Upper lobe of left lung (tissue), 6 donors: ENCODE measurements around the gene MICU2. TPM values are rescaled to one million over a fixed set of nuclear protein-coding genes. Genes with fewer than 3 reads are reported as not detected.

Experiments used
- ATAC-seq, 2 donors: fragments of 200-7000 bp; cut with Tn5 transposase; one replicate each; pipeline ENCODE4 v1.9.1; 2022; ENCODE audit warnings: mild to moderate bottlenecking in 2 of 2, moderate library complexity in 2 of 2; ENCODE audit not compliant: low FRiP score in 2 of 2
- DNase-seq, 2 donors: peaks; one replicate each; pipeline ENCODE4 v3.0.0-alpha.2; 2019 to 2020
- H3K27ac ChIP-seq, 4 donors: fragments of 200-600 bp; sonication (generic); one replicate each; pipeline ENCODE4 v1.5.1; 2016 to 2019
- H3K27me3 ChIP-seq, 4 donors: fragments of 200-600 bp; sonication (generic); one replicate each; pipeline ENCODE4 v1.5.1; 2017 to 2019
- H3K36me3 ChIP-seq, 4 donors: fragments of 200-600 bp; sonication (generic); one replicate each; pipeline ENCODE4 v1.5.1; 2016 to 2019
- H3K4me1 ChIP-seq, 4 donors: fragments of 200-600 bp; sonication (generic); one replicate each; pipeline ENCODE4 v1.5.1; 2018 to 2019
- H3K4me3 ChIP-seq, 4 donors: fragments of 200-600 bp; sonication (generic); one replicate each; pipeline ENCODE4 v1.5.1; 2017 to 2019; ENCODE audit warnings: mild to moderate bottlenecking in 2 of 4, moderate library complexity in 1 of 4
- H3K9me3 ChIP-seq, 4 donors: fragments of 200-600 bp; sonication (generic); one replicate each; pipeline ENCODE4 v1.5.1; 2018 to 2019
- CTCF ChIP-seq, 6 experiments: fragments of 450-650 bp in 4 of 6; fragments of 200-600 bp in 2 of 6; sonication (generic) in 2 of 6; IDR thresholded peaks; one replicate each; pipeline ENCODE4 v1.5.1; 2016 to 2019; ENCODE audit warnings: antibody characterized with exemption in 6 of 6
- EP300 ChIP-seq, 4 donors: sonication (generic); formaldehyde crosslinking; IDR thresholded peaks; one replicate each; pipeline ENCODE4 v1.5.1; 2017; ENCODE audit warnings: antibody characterized with exemption in 4 of 4, control low read depth in 2 of 4
- POLR2A ChIP-seq, 4 donors: fragments of 450-650 bp; IDR thresholded peaks; one replicate each; pipeline ENCODE4 v1.5.1; 2016 to 2017; ENCODE audit warnings: antibody characterized with exemption in 4 of 4, mild to moderate bottlenecking in 2 of 4
- POLR2AphosphoS5 ChIP-seq, 2 donors: sonication (generic); formaldehyde crosslinking; IDR thresholded peaks; one replicate each; pipeline ENCODE4 v1.5.1; 2017; ENCODE audit warnings: antibody characterized with exemption in 2 of 2
- WGBS, 2 donors: methylation state at CpG; one replicate each; pipeline ENCODE4 v1.1.5; 2017 to 2018; 5-methylcytosine and 5-hydroxymethylcytosine counted together
- total RNA-seq, 6 donors: library from RNA; depleted of rRNA in 4 of 6; stranded (reverse); fragments of >200 nt in 4 of 6; gene quantifications; one replicate each; pipeline versions ENCODE4 v1.1.0 to v1.2.1, GENCODE V29; 2016 to 2021
- donor health status: DM: no; HTN: no; CAD: no; lungs with moderate emphysema.
- donor health status: DM: no; HTN: yes; CAD: no; lungs with severe emphysema.

Gene MICU2
- total RNA-seq, 6 donors from 2014 or later, result 27.9 to 80.4 (median 46.0) TPM

DNA sequence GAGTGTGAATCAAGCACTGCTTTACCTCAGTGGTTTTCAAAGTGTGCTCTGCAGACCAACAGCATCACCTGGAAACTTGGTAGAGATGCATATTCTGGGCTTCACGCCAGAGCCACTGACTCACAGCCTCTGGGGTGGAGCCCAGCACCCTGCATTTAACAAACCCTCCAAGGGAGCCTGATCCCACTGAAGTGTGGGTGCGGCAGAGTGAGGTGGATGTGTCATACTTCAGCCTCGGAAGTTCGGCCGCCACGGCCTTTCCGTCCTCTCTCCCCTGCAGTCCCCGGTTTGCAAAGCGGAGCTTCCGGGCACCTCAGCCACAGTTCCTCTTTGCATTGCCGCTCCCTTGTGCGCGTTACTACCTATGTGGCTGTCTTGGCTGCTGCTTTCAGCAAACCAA, 33.3 kb upstream of the MICU2 start:
- DNase-seq, result peak; percentile 38 to 89
- 56 to 82% methylated on average over 12 to 13 of the region's 13 CpGs for WGBS, 2 donors
- Histone ChIP-seq H3K36me3 (no peaks in the 10 kb centered on the region), H3K4me3 (no peak overlapping the region), H3K4me1 (no peaks in the 10 kb centered on the region), H3K9me3 (no peaks in the 10 kb centered on the region), H3K27me3 (no peaks in the 10 kb centered on the region), H3K27ac (no peak overlapping the region)
- no peak for TF ChIP-seq CTCF (IDR thresholded peaks at IDR 0.05)
- TF ChIP-seq EP300 (IDR thresholded peaks at IDR 0.05), result no peak
- TF ChIP-seq POLR2AphosphoS5 (IDR thresholded peaks at IDR 0.05), result no peak
- TF ChIP-seq POLR2A (IDR thresholded peaks at IDR 0.05), result no peak
- peak; percentile 68 to 95 for ATAC-seq

- DNase-seq (no peak), ATAC-seq (no peak)
- Histone ChIP-seq H3K27me3 (no peaks in the 10 kb centered on the region), H3K27ac (no peak overlapping the region), H3K9me3 (no peaks in the 10 kb centered on the region), H3K4me3 (no peak overlapping the region), H3K36me3 (no peaks in the 10 kb centered on the region), H3K4me1 (no peaks in the 10 kb centered on the region)
- 96 to 98% methylated on average over 3 of the region's 3 CpGs for WGBS, 2 donors
- TF ChIP-seq EP300 (IDR thresholded peaks at IDR 0.05) (no peak), CTCF (IDR thresholded peaks at IDR 0.05) (no peak), POLR2AphosphoS5 (IDR thresholded peaks at IDR 0.05) (no peak), POLR2A (IDR thresholded peaks at IDR 0.05) (no peak)
These were observed 32.7 kb upstream of the MICU2 start for GRCh38 chr13:21636656-21637055.

DNA sequence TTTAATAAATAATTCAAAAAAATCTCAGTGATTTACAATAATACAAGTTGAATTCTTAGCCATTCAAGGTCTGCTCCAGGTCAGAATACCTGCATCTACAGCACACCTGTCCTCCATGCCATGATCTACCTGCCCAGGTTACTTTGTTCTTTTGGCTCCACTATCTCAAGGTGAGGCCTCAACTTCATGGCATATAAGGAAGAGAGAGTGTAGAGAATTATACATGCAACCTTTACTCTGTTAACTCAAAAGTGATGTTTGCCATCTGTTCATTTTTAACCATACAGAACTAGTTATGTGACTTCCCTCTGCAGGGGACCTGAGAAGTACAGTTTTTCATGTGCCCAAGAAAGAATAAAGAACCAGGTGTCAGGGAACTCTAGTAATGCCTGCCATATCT, 28.2 kb upstream of the MICU2 start:
- DNase-seq, result no peak
- ATAC-seq, result no peak
- Histone ChIP-seq H3K9me3 (peaks cover 0 to 3% (median 0%) of the 10 kb centered on the region in 4 donors), H3K4me1 (no peaks in the 10 kb centered on the region), H3K27me3 (no peaks in the 10 kb centered on the region), H3K4me3 (no peak overlapping the region), H3K36me3 (no peaks in the 10 kb centered on the region), H3K27ac (no peak overlapping the region)
- TF ChIP-seq CTCF (IDR thresholded peaks at IDR 0.05), result no peak
- no peak for TF ChIP-seq POLR2AphosphoS5 (IDR thresholded peaks at IDR 0.05)
- no peak for TF ChIP-seq EP300 (IDR thresholded peaks at IDR 0.05)
- TF ChIP-seq POLR2A (IDR thresholded peaks at IDR 0.05), result no peak

- ATAC-seq, result peak in 1 of 2 donors; percentile 68
- H3K4me1 ChIP-seq, result no peaks in the 10 kb centered on the region
- peak in 3 of 6 experiments; percentile 10 to 27 (median 19) for TF ChIP-seq CTCF (IDR thresholded peaks at IDR 0.05)
- TF ChIP-seq POLR2A (IDR thresholded peaks at IDR 0.05), result no peak
- no peaks in the 10 kb centered on the region for H3K36me3 ChIP-seq
- no peak overlapping the region for H3K4me3 ChIP-seq
- 59 to 66% methylated on average over 8 of the region's 8 CpGs for WGBS, 2 donors
- H3K27ac ChIP-seq, result no peak overlapping the region
- DNase-seq, result no peak
- H3K27me3 ChIP-seq, result no peaks in the 10 kb centered on the region
- no peaks in the 10 kb centered on the region for H3K9me3 ChIP-seq
These were observed 21.4 kb upstream of the MICU2 start for GRCh38 chr13:21625366-21625765.

DNA sequence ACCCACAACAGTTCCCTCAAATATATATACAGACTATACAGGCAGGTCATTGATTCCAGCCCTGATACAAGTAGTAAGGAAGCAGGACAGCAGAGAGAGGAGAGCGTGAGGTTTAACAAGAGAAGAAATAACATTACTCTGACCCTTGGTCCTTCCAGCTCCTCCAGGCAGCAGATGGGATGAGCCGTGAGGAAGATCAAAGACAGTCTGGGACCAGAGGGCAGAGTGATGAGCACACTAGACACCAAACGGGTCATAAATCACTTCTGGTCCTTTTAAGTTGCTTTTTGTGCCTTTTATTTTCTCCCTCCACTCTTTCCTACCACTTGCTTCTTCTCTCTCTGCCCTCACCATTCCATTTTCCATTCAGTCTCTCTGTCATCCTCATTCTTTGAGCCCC, 16.9 kb upstream of the MICU2 start:
- no peaks in the 10 kb centered on the region for H3K9me3 ChIP-seq
- peaks cover 0 to 4% (median 0%) of the 10 kb centered on the region in 4 donors for H3K4me1 ChIP-seq
- TF ChIP-seq CTCF (IDR thresholded peaks at IDR 0.05), result no peak
- no peak for TF ChIP-seq POLR2A (IDR thresholded peaks at IDR 0.05)
- TF ChIP-seq POLR2AphosphoS5 (IDR thresholded peaks at IDR 0.05), result no peak
- TF ChIP-seq EP300 (IDR thresholded peaks at IDR 0.05), result no peak
- H3K4me3 ChIP-seq, result no peak overlapping the region
- H3K27me3 ChIP-seq, result no peaks in the 10 kb centered on the region
- ATAC-seq (no peak), DNase-seq (no peak)
- WGBS, 2 donors, result 42 to 61% methylated on average over 3 of the region's 3 CpGs
- H3K36me3 ChIP-seq, result no peaks in the 10 kb centered on the region
- H3K27ac ChIP-seq, result no peak overlapping the region
